GM19035 (cell line): ENCODE measurements around the gene FBLN2.

ENCODE experiments used
- ATAC-seq: cut with Tn5 transposase; IDR thresholded peaks from one replicate; pipeline ENCODE4 v1.9.1; 2021; ENCODE audit not compliant: unreplicated experiment

Gene FBLN2

GRCh38 chr3:13596426-13597205 is 47.7 kb downstream of the FBLN2 start:
- no peak for ATAC-seq

DNA sequence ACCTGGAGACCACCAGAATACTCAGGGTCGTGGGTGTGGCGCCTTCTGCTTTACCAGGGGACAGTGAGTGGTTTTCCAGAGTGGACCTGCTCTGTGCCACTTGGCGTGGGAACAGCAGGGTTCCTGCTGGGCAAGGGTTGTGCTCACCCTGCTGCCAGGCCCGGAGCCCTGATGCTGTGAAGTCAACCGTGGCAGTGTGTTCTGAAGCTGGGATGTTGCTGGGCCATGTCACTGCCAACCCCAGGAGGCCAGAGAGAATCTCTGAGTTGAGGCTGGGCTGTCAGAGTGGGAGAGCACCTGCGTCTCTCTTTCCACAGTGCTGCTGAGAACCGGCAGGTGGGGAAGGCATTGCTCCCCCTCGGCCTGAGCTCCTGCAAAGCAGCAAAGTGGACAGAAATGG is 48.7 kb downstream of the FBLN2 start:
- ATAC-seq, result no peak

GRCh38 chr3:13598201-13598600 is 49.3 kb downstream of the FBLN2 start:
- no peak for ATAC-seq

DNA sequence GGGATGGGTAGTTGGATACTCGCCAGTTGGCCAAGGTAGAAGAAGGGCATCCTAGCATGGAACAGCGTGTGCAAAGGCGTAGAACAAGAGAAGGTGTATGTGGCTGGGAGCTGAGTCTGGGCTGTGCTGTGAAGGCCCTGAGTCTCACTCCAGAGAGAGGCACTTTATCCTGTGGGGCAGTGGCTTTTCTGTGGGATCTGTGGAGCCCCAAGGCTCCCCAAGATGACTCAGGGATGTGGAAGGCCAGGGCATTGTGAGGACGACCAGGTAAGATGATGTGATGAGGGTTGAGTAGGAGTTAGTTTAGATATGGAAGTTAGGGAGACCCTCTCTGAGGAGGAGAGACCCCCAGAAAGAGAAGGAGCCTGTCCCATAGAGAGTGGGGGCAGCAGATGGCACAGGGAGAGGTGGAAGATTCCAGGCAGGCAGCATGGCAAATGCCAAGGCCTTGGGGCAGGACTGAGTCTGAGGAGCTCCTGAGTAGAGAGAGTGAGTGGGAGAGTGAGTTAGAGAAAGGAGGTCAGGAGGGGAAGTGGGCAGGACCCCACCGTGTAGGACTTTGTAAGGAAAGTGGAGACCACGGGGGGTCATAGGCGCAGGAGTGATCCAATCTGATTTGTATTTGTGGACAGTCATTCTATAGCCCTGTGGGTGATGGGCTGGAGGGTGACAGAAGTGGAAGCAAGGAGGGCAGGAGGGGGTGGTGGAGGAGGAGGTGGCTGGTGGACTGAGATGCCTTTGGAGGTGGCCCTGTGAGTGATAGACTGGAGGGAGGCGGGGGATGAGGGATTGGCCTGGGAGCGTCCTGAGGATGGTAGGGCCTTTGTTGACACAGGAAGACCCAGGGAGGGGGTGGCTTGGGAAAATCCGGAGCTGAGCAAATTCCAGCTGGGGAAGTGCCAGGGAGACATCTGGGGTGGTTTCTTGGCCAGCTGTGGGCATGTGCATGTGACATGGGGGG is 50.3 kb downstream of the FBLN2 start:
- ATAC-seq, result no peak

GRCh38 chr3:13599887-13600450 is 51.0 kb downstream of the FBLN2 start:
- ATAC-seq, result no peak

DNA sequence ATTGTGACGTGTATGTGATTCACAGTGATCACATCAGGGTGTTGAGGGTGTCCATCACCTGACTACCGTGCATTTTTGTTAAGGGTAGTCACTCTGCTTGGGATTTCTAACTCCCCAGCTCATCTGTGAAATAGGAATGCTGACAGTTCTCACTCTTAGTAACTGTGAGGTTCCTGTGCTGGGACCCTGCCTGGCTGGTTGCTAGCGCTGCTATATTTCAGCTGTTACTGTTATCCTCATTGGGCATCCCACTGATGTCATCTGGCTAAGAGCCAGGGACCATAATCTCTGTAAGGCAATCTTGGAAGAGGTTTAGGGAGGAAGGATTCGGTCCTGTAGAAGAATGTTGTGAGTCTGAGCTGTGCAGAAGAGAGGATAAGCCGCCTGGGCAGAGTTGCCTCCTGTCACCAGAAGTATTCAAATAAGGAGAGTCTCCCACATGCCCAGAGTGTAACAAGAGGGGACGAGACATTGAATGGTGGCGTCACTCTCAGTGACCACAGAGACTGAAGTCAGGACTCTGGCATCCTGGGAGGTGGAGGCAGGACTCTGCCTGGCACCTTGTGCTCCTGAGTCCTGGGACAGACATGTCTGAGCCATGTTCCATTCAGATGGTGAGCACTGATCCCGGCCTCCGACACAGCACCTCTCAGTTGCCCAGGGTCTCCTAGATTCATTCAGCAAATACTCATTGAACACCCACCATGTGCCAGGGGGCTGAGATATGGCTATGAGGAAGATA is 52.2 kb downstream of the FBLN2 start:
- no peak for ATAC-seq

DNA sequence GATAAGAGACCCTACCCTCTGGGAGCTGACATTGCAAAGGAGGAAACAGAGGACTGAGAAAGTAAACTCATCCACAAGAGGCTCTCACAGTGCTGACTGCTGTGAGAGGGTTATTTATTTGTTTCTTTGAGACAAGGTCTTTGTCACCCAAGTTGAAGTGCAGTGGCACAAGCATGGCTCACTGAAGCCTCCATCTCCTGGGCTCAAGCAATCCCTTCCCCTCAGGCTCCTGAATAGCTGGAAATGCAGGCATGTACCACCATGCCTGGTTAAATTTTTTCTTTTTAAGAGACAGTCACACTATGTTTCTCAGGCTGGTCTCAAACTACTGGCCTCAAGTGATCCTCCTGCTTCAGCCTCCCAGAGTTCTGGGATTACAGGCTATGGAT is 52.8 kb downstream of the FBLN2 start:
- no peak for ATAC-seq

GRCh38 chr3:13605555-13605954 is 56.6 kb downstream of the FBLN2 start:
- no peak for ATAC-seq

- ATAC-seq, result no peak
Measured at GRCh38 chr3:13607821-13608597, 59.1 kb downstream of the FBLN2 start.

DNA sequence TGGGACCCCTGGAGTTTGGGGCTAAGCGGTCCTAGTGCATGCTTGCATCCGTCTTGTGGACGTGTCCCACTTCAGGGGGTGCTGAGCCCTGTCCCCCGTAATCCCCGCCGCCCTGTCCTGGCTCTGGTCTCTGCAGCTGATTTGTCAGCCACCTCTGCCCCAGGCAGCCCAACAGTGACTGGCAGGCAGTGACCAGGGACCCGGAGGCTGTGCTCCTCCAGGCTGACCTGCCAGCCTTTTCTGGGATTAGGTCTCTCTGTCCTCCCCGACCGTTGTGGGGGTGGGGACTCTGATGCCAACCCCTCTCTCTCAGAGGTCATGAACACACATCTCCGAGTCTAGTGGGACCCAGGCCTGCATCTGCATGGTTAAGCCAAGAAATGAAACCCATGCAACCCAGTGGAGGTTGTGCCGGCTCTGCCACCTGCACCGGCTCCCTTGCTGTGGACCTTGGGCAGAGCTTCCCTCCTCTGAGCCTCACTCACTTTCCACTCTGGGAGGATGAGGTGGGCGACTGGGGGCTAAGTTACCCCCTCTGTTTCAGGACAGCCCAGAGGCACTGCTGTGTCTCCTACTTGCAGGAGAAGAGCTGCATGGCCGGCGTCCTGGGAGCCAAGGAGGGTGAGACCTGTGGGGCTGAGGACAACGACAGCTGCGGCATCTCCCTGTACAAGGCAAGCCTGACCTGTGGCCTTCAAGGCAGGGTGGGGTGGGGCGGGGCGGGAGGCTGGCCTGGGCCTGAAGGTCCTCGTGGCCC is 60.2 kb downstream of the FBLN2 start:
- ATAC-seq, result no peak

GRCh38 chr3:13610006-13610570 is 61.2 kb downstream of the FBLN2 start:
- ATAC-seq, result no peak

- no peak for ATAC-seq
Measured at GRCh38 chr3:13611221-13611620, 62.3 kb downstream of the FBLN2 start.

DNA sequence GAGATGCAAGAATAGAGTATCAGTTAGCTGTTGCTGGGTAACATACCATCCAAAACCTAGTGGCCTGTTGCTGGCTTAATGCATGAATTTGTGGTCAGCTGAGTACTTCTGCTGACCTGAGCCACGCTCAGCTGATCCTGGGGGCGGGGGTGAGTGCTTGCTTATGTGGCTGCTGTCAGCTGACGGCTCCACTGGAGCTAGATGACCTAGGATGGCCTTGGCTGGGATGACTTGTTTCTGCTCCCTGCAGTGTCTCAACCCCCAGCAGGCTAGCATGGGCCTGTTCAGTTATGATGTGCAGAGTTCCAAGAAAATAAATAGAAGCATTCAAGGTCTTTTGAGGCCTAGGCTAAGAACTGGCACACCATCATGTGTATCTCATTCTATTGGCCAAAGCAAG is 63.9 kb downstream of the FBLN2 start:
- no peak for ATAC-seq

DNA sequence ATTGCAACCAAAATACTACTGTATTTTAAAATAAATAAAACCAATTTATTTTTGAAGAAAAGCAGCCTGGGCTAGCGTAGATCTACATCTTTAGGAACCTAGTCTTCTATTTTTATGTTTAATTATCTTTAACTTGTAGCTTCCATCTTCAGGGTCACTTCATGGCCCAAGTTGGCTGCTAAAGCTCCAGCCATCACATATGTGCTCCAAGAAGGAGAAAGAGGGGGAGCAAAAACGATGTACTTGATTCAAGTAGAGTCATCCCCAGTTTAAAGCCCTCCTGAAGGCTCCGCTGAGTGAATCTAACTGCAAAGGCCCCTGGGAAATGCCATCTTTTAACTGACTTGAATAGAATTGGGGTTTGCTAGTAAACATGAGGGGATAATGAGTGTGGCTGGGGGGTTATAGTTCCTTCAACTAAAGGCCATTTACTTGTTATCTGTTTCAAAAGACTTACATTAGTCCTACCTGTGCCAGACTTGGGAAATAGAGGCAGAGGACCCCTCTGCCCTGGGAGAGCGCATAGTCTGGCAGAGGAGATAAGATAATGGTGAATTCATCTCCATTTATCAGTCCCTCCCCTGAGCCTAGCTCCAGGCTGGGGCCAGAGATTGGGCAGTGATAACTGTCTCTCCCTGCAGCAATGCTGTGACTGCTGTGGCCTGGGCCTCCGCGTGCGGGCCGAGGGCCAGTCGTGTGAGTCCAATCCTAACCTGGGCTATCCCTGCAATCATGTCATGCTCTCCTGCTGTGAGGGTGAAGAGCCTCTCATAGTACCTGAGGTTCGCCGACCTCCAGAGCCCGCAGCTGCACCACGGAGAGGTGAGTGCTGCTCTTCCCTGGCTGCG is 64.6 kb downstream of the FBLN2 start:
- no peak for ATAC-seq

- no peak for ATAC-seq
Measured at GRCh38 chr3:13614607-13615006, 65.7 kb downstream of the FBLN2 start.

GRCh38 chr3:13615019-13615528 is 66.1 kb downstream of the FBLN2 start:
- no peak for ATAC-seq

DNA sequence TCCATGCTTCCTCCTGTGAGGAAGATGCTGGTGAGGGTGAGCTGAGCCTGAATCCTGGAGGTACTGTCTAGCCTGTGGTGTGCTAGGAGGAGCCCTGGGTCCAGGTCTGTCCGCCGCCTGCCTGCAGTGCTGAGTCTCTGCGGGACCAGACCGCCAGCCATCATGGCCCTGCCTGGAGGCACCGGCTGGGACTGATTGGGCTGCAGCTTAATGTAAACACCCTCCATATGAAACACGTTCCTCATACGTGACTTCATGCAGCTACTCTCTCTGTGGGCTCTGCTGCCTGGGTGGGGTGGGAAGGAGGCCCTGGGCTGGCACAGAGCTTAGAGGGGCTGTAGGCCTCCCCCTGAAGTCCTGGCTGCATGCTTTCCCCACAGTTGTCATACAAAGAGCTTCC is 67.4 kb downstream of the FBLN2 start:
- ATAC-seq, result no peak

- no peak for ATAC-seq
Measured at GRCh38 chr3:13617097-13617738, 68.3 kb downstream of the FBLN2 start.
